Smooth muscle cell (in vitro differentiated cells): Measurements from ENCODE around the gene ATL2. TPM values are rescaled to one million over a fixed set of nuclear protein-coding genes. Genes with fewer than 3 reads are reported as not detected.

Experiments
- DNase-seq: peaks from one replicate; lab custom pipeline; 2025; ENCODE audit not compliant: unreplicated experiment; lab: John Stamatoyannopoulos, UW
- H2AFZ ChIP-seq: fragments of 200-600 bp; sonication (generic); 2 replicates; pipeline ENCODE4 v1.6.0; 2016; ENCODE audit warnings: antibody characterized with exemption, low read depth, mild to moderate bottlenecking
- H3F3A ChIP-seq: fragments of 200-600 bp; sonication (generic); 2 replicates; pipeline ENCODE4 v1.6.0; 2017; ENCODE audit warnings: antibody characterized with exemption, low read depth
- H3K27ac ChIP-seq: fragments of 200-600 bp; sonication (generic); 2 replicates; pipeline ENCODE4 v1.5.1; 2016; ENCODE audit warnings: low read depth, mild to moderate bottlenecking
- H3K27me3 ChIP-seq: fragments of 200-600 bp; sonication (generic); 2 replicates; pipeline ENCODE4 v1.6.1; 2016; ENCODE audit warnings: low read depth, mild to moderate bottlenecking
- H3K36me3 ChIP-seq: fragments of 200-600 bp; sonication (generic); 2 replicates; pipeline ENCODE4 v1.5.1; 2016; ENCODE audit warnings: low read depth
- H3K4me1 ChIP-seq: fragments of 200-600 bp; sonication (generic); 2 replicates; pipeline ENCODE4 v1.5.1; 2016; ENCODE audit warnings: low read depth
- H3K4me2 ChIP-seq: fragments of 200-600 bp; sonication (generic); 2 replicates; pipeline ENCODE4 v1.6.0; 2016; ENCODE audit warnings: mild to moderate bottlenecking
- H3K4me3 ChIP-seq: fragments of 200-600 bp; sonication (generic); 2 replicates; pipeline ENCODE4 v1.5.1; 2016; ENCODE audit warnings: mild to moderate bottlenecking
- H3K79me2 ChIP-seq: fragments of 200-600 bp; sonication (generic); 2 replicates; pipeline ENCODE4 v1.6.0; 2016; ENCODE audit warnings: low read depth, mild to moderate bottlenecking
- H3K9ac ChIP-seq: fragments of 200-600 bp; sonication (generic); 2 replicates; pipeline ENCODE4 v1.6.0; 2016; ENCODE audit warnings: low read depth
- H3K9me3 ChIP-seq: fragments of 200-600 bp; sonication (generic); replicated peaks from 2 replicates; pipeline ENCODE4 v1.5.1; 2016; ENCODE audit warnings: low read depth
- H4K20me1 ChIP-seq: fragments of 200-600 bp; sonication (generic); 2 replicates; pipeline ENCODE4 v1.6.0; 2016; ENCODE audit warnings: low read depth
- CTCF ChIP-seq: fragments of 200-600 bp; sonication (generic); IDR thresholded peaks from 2 replicates; pipeline ENCODE4 v1.5.1; 2017; ENCODE audit warnings: borderline replicate concordance, mild to moderate bottlenecking, antibody characterized with exemption; ENCODE audit not compliant: insufficient read depth, poor library complexity, severe bottlenecking
- WGBS: methylation state at CpG from one replicate; pipeline ENCODE4 v1.1.7; 2016; ENCODE audit warnings: low lambda C conversion rate; 5-methylcytosine and 5-hydroxymethylcytosine counted together
- polyA plus RNA-seq: library from polyadenylated mRNA; unstranded; fragments of >200 nt; fragmentation: Nextera tagmentation; extraction: Ambion mirVana; gene quantifications from 2 replicates; pipeline ENCODE4 v1.2.1, GENCODE V29; 2016
- total RNA-seq: library from RNA; depleted of rRNA; stranded (reverse); fragments of >200 nt; gene quantifications from 2 replicates; pipeline ENCODE4 v1.2.3, GENCODE V29; 2014

ATL2 gene
- total and polyA plus RNA-seq, 2 experiments from 2014 or later, result 19.9 to 56.7 TPM

GRCh38 chr2:38251940-38252339, 125.1 kb downstream of the ATL2 start:
- no peak overlapping the region for H3K9ac ChIP-seq
- no peaks in the 10 kb centered on the region for H4K20me1 ChIP-seq
- no peak for DNase-seq
- no peak overlapping the region for H3K27ac ChIP-seq
- no peak for TF ChIP-seq CTCF
- H3F3A ChIP-seq, result no peaks in the 10 kb centered on the region
- no peaks in the 10 kb centered on the region for H3K27me3 ChIP-seq
- H3K4me1 ChIP-seq, result no peaks in the 10 kb centered on the region
- no peak overlapping the region for H3K4me2 ChIP-seq
- no peaks in the 10 kb centered on the region for H3K36me3 ChIP-seq
- no peaks in the 10 kb centered on the region for H3K79me2 ChIP-seq
- no peaks in the 10 kb centered on the region for H3K9me3 ChIP-seq
- WGBS, result 83% methylated on average over 1 of the region's 1 CpG
- H3K4me3 ChIP-seq, result no peak overlapping the region
- no peak overlapping the region for H2AFZ ChIP-seq

DNA sequence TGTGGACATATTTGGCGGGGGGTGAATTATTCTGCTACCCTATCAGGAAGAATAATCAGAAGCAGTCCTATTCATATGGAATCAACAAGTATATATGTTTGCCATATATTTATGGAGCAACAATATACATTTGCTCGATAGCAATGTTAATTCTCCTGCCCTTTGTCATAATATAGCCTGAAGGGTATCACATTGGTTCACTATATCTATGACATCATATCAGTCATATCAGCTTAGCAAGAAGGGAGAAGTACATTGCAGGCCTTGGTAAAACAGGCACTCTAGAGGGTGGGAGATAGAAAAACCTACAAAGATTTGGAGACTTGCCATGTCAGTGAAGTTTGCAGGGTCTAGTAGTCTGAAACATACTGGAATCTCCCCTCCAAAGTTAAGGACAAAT, 128.4 kb downstream of the ATL2 start:
- Histone ChIP-seq H3K36me3 (no peaks in the 10 kb centered on the region), H4K20me1 (no peaks in the 10 kb centered on the region), H3K9ac (no peak overlapping the region), H3K4me1 (no peaks in the 10 kb centered on the region), H3K4me3 (no peak overlapping the region), H3K4me2 (no peak overlapping the region), H3K79me2 (no peaks in the 10 kb centered on the region), H3K9me3 (no peaks in the 10 kb centered on the region), H3K27me3 (no peaks in the 10 kb centered on the region), H3F3A (no peaks in the 10 kb centered on the region), H3K27ac (no peak overlapping the region), H2AFZ (no peak overlapping the region)
- 90% methylated on average over 2 of the region's 2 CpGs for WGBS
- no peak for TF ChIP-seq CTCF
- DNase-seq, result no peak

- DNase-seq, result no peak
- no peak for TF ChIP-seq CTCF
- Histone ChIP-seq H3K4me3 (no peak overlapping the region), H3K27ac (no peak overlapping the region), H3K27me3 (no peaks in the 10 kb centered on the region), H4K20me1 (no peaks in the 10 kb centered on the region), H3K36me3 (no peaks in the 10 kb centered on the region), H3K4me2 (no peak overlapping the region), H3K9me3 (no peaks in the 10 kb centered on the region), H3K4me1 (no peaks in the 10 kb centered on the region), H3K9ac (no peak overlapping the region), H3K79me2 (no peaks in the 10 kb centered on the region), H3F3A (no peaks in the 10 kb centered on the region), H2AFZ (no peak overlapping the region)
- WGBS, result 92% methylated on average over 4 of the region's 4 CpGs
These were observed 128.8 kb downstream of the ATL2 start for GRCh38 chr2:38248255-38248654.

- no peak overlapping the region for H2AFZ ChIP-seq
- H3K36me3 ChIP-seq, result no peaks in the 10 kb centered on the region
- H4K20me1 ChIP-seq, result no peaks in the 10 kb centered on the region
- no peak for DNase-seq
- no peaks in the 10 kb centered on the region for H3K4me1 ChIP-seq
- H3K4me3 ChIP-seq, result no peak overlapping the region
- WGBS, result 85% methylated on average over 3 of the region's 3 CpGs
- H3K9ac ChIP-seq, result no peak overlapping the region
- no peaks in the 10 kb centered on the region for H3K9me3 ChIP-seq
- H3F3A ChIP-seq, result no peaks in the 10 kb centered on the region
- no peaks in the 10 kb centered on the region for H3K27me3 ChIP-seq
- H3K4me2 ChIP-seq, result no peak overlapping the region
- no peak for TF ChIP-seq CTCF
- H3K27ac ChIP-seq, result no peak overlapping the region
- no peaks in the 10 kb centered on the region for H3K79me2 ChIP-seq
These were observed 131.0 kb downstream of the ATL2 start for GRCh38 chr2:38246105-38246504.
